ENCODE data around the gene ZNF831. TPM values are rescaled to one million over a fixed set of nuclear protein-coding genes. Genes with fewer than 3 reads are reported as not detected.

Gene ZNF831
- total RNA-seq, 4 donors from 2014 or later: under 0.01 to 1.8 (median 0.87) TPM

- no peaks in the 10 kb centered on the region for H3K27me3 ChIP-seq
- TF ChIP-seq, protein P1, sequence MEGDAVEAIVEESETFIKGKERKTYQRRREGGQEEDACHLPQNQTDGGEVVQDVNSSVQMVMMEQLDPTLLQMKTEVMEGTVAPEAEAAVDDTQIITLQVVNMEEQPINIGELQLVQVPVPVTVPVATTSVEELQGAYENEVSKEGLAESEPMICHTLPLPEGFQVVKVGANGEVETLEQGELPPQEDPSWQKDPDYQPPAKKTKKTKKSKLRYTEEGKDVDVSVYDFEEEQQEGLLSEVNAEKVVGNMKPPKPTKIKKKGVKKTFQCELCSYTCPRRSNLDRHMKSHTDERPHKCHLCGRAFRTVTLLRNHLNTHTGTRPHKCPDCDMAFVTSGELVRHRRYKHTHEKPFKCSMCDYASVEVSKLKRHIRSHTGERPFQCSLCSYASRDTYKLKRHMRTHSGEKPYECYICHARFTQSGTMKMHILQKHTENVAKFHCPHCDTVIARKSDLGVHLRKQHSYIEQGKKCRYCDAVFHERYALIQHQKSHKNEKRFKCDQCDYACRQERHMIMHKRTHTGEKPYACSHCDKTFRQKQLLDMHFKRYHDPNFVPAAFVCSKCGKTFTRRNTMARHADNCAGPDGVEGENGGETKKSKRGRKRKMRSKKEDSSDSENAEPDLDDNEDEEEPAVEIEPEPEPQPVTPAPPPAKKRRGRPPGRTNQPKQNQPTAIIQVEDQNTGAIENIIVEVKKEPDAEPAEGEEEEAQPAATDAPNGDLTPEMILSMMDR (IDR thresholded peaks at IDR 0.05): no peak
- TF ChIP-seq EP300 (IDR thresholded peaks at IDR 0.05) (no peak), POLR2A (IDR thresholded peaks at IDR 0.05) (no peak)
- no peaks in the 10 kb centered on the region for H3K9me3 ChIP-seq
- no peaks in the 10 kb centered on the region for H3K36me3 ChIP-seq
- 79 to 82% methylated on average over 3 of the region's 3 CpGs for WGBS, 2 donors
- no peak overlapping the region for H3K4me3 ChIP-seq
- DNase-seq (ENCODE audit: low spot score in 2 of 2): no peak
- H3K4me1 ChIP-seq: no peaks in the 10 kb centered on the region
- no peak overlapping the region for H3K27ac ChIP-seq
Observed at GRCh38 chr20:59136027-59136426, 27.6 kb upstream of the ZNF831 start.

DNA sequence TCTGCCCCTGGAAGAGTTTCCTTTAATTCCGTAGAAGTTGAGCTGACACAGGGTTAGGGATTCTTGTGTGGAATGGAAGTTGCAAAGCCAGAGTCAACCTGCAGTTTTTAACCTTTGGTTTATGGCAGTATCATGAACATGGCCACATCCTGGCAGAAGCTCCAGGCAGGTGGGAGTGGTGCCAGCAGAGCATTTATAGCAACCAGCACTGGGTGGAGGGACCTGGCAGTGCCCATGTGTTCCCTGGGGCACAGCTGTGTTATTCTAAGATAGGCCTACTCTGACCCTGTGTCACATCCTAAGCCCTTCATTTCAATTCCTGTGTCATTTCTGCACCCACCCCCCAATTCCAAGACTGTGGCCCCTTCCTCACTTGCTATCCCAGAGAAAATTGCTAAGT, 26.1 kb upstream of the ZNF831 start:
- no peaks in the 10 kb centered on the region for H3K9me3 ChIP-seq
- H3K4me3 ChIP-seq: no peak overlapping the region
- no peaks in the 10 kb centered on the region for H3K4me1 ChIP-seq
- no peak for TF ChIP-seq EP300 (IDR thresholded peaks at IDR 0.05)
- TF ChIP-seq POLR2A (IDR thresholded peaks at IDR 0.05): no peak
- TF ChIP-seq, protein P1 (IDR thresholded peaks at IDR 0.05): no peak
- no peak for DNase-seq (ENCODE audit: low spot score in 2 of 2)
- no peaks in the 10 kb centered on the region for H3K27me3 ChIP-seq
- no peak overlapping the region for H3K27ac ChIP-seq
- WGBS, 2 donors: 67 to 91% methylated on average over 1 of the region's 1 CpG
- no peaks in the 10 kb centered on the region for H3K36me3 ChIP-seq

GRCh38 chr20:59138114-59138748, 25.4 kb upstream of the ZNF831 start:
- Histone ChIP-seq H3K27ac (no peak overlapping the region), H3K4me3 (no peak overlapping the region), H3K36me3 (no peaks in the 10 kb centered on the region), H3K9me3 (no peaks in the 10 kb centered on the region), H3K4me1 (no peaks in the 10 kb centered on the region), H3K27me3 (no peaks in the 10 kb centered on the region)
- WGBS, 2 donors: 70 to 74% methylated on average over 6 of the region's 6 CpGs
- no peak for DNase-seq (ENCODE audit: low spot score in 2 of 2)
- TF ChIP-seq EP300 (IDR thresholded peaks at IDR 0.05) (no peak), POLR2A (IDR thresholded peaks at IDR 0.05) (no peak)
- TF ChIP-seq, protein P1 (IDR thresholded peaks at IDR 0.05): no peak

DNA sequence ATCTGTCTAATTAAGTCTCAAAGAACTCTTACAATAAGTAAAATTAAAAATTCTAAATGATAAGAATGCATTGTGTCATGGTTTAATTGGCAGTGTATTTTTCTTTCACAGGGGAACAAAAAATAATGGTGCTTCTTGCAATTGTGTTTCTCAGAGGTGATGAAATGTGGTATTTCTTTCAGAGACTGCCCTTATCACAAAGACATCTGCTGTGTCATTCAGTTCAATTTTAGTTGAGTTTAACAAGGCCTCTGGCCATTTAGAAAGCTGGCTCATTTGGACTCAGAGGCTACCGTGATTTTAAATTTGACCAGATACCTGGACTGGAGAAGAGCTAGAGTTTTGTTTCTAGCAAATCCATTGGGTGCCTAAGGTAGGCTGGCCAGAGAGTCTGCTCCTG, 23.6 kb upstream of the ZNF831 start:
- 48 to 53% methylated on average over 1 of the region's 1 CpG for WGBS, 2 donors
- Histone ChIP-seq H3K4me3 (no peak overlapping the region), H3K27me3 (no peaks in the 10 kb centered on the region), H3K4me1 (no peaks in the 10 kb centered on the region), H3K27ac (no peak overlapping the region), H3K9me3 (no peaks in the 10 kb centered on the region), H3K36me3 (no peaks in the 10 kb centered on the region)
- TF ChIP-seq EP300 (IDR thresholded peaks at IDR 0.05) (no peak), POLR2A (IDR thresholded peaks at IDR 0.05) (no peak)
- TF ChIP-seq, protein P1 (IDR thresholded peaks at IDR 0.05): no peak
- no peak for DNase-seq (ENCODE audit: low spot score in 2 of 2)

GRCh38 chr20:59141818-59142581, 21.6 kb upstream of the ZNF831 start:
- 76 to 77% methylated on average over 13 of the region's 13 CpGs for WGBS, 2 donors
- Histone ChIP-seq H3K27me3 (no peaks in the 10 kb centered on the region), H3K27ac (no peak overlapping the region), H3K4me1 (peaks cover 0 to 14% (median 0%) of the 10 kb centered on the region in 4 donors), H3K9me3 (no peaks in the 10 kb centered on the region), H3K4me3 (no peak overlapping the region), H3K36me3 (no peaks in the 10 kb centered on the region)
- no peak for TF ChIP-seq EP300 (IDR thresholded peaks at IDR 0.05)
- TF ChIP-seq POLR2A (IDR thresholded peaks at IDR 0.05): no peak
- TF ChIP-seq, protein P1 (IDR thresholded peaks at IDR 0.05): no peak
- no peak for DNase-seq (ENCODE audit: low spot score in 2 of 2)

Data from tibial nerve (tissue), 4 donors.